HG02973 (cell line): Measurements from ENCODE around the gene MYO1C.
A peak's percentile ranks its signal among the peaks of the same experiment; 100 is the strongest.
"Not testable (repeated sequence)": the region's sequence is repeated elsewhere in the genome, so short reads cannot be mapped to it uniquely, and the experiment has no call there.

Experiments used
- ATAC-seq: cut with Tn5 transposase; IDR thresholded peaks from one replicate; pipeline ENCODE4 v1.9.1; 2021; ENCODE audit warnings: moderate library complexity; ENCODE audit not compliant: unreplicated experiment

Gene MYO1C

DNA sequence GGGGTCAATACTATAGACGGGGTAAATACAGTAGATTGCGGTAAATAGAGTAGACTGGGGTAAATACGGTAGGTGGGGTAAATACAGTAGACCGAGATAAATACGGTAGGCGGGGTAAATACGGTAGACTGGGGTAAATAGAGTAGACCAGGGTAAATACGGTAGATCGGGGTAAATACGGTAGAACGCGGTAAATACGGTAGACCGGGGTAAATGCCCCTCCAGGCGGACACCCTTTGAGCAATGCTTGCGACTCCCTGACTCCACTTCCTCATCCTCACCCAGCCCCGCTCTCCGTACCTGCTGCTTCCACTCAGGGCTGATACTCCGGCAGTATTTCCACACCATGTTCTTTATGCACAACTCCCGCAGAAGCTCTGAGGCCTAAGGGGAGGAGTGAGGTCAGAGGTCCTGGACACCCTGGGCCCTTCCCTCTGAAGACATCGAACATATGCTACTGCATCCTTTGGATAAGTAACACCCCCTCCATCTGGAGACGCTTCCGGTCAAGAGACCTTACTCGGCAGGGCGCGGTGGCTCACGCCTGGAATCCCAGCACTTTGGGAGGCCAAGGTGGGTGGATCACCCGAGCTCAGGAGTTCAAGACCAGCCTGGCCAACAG lies 23.1 kb downstream of the MYO1C start:
- no peak for ATAC-seq

DNA sequence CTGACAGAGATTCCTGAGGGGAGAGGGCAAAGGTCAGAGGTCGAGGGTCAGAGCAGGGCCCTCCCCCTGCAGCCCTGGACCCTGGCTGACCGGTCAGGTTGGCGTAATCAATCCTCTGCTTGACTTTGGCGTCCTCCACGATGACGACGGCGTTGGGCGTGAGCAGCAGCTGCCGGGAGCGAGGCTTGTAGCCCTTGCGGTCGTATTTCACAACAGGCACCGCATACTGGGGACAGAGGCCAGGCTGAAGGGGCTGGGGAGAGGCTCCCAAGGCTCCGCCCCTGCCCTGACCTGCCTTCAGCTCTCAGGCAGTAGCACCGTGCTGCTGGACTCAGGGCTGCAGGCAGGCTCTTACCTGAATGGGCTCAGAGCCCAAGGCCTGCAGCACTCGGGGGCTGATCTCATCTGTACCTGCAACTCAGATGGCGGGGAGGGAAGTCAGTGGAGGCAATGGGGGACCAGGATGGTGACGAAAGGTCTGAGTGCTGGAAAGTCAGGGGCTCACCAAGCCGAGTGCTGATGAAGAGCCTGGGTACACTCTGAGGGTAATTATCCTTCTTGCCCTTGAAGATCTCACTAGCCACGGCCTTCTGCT lies 24.5 kb downstream of the MYO1C start:
- no peak for ATAC-seq

DNA sequence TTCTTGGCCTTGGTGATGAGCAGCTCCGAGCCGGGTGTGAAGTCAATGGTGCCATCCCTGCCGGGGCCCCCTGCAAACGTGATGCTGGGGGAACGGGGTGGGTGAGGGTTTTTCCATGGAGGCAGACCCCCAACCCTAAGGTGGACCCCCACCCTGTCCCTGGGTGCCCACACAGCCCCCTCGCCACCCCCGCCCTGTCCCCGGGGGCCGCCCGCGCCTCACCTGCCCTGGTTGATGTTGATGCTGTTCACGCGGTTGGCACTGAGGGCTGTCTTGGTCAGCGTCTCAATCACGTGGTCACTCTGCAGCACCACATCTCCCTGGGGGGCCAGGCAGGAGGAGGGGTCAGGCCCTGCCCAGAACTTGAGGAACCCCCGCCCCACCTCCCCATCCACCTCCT lies 25.2 kb downstream of the MYO1C start:
- no peak for ATAC-seq

DNA sequence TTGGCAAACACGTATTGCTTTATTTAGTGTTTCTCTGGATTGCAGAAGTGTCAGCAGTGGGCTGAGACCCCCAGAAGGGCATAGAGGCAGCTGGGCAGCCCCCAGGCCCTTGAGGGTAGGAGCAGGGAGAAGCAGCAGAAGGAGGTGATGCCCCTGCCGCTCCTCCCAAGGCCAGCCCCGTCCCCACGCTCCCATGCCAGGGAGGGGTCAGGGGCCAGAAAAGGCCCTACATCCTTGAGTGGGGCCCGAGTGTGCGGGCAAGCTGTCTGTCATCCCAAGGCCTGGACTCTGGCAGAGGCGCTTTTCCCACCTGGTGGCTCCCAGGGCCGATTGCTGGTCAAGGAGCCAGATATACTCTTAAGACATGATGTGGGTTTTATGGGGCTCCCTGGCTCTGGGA lies 28.3 kb downstream of the MYO1C start:
- ATAC-seq: no peak

DNA sequence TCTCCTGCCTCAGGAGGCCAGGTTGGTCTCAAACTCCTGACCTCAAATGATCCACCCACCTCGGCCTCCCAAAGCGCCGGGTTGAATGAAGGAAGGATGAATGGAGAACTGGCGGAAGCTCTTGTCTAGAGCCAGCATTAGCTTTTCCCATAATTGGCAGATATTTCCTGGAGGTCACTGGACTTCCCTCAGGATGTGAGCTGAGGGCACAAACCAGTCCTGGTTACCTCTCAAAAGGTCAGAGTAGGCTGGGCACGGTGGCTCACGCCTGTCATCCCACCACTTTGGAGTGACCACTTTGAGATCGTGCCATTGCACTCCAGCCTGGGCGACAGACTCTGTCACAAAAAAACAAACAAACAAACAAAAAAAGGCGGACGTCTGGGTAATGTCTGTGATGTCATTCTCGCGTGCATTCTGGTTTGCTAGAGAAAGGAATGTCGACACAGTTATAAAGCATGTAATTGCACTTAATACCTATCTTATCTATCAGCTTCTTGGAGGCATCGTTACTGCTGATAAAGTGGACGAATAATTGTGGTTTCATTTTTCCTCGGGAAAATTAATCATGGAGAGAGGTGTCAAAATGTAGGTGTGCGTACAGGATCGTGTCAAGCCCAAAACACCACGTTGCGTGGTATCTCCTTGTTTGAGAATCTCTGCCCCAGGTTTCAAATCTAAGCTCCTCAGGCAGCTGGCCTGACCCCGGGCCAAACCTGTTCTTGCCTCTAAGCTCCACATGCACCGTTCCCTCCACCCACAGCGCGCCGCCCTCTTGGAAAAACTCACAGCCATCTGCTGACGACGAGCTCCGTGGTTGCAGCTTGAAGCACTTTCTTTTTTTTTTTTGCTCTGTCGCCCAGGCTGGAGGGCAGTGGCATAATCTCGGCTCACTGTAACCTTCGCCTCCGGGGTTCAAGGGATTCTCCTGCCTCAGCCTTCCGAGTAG lies 30.0 kb downstream of the MYO1C start:
- no peak for ATAC-seq

DNA sequence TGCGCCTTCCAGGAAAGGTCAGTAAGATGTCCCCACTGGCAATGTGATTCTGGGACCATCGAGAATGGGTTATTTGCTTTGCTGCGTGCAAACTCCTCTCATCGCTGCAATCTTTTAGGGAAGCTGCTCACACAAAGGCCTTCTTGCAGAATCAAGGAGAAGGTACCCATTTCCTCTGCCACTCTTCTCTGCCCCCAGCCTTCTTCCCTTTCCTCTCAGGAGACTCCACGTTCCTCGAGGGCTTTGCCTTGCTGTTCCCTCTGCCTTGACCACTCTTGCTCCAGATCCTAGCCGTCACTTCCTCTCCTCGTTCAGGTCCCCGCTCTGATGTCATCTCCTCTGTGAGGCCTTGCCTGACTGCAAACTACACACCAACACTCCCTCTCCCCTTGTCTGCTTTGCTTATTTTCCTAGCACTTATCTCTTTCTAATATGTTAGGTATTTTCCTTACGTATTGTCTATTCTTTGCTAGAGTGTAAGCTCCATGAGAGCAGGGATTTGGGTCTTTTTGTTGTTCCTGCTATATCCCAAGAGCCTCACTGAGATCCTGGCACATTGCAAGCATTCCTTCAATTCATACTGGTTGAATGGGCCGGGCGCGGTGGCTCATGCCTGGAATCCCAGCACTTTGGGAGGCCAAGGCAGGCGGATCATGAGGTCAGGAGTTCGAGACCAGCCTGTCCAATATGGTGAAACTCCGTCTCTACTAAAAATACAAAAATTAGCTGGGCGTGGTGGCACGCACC lies 31.1 kb downstream of the MYO1C start:
- ATAC-seq: no peak

DNA sequence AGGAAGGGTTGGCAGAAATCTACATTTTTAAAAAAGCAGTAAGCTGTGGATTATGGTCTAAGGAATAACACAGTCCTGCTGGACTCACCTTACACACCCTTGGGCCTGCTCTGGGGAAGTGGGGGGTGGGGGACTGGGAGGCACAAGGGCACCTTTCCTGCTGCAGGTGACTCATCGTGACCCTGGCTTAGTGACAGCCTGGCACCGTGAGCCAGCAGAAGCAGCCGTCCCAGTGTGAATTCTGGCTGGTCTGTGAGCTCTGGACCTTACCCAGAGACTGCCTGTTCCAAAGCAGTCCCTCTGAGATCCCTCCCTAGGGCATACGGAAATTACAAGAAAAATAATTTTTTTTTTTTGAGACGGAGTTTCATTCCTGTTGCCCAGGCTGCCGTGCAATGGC lies 32.3 kb downstream of the MYO1C start:
- ATAC-seq: no peak

DNA sequence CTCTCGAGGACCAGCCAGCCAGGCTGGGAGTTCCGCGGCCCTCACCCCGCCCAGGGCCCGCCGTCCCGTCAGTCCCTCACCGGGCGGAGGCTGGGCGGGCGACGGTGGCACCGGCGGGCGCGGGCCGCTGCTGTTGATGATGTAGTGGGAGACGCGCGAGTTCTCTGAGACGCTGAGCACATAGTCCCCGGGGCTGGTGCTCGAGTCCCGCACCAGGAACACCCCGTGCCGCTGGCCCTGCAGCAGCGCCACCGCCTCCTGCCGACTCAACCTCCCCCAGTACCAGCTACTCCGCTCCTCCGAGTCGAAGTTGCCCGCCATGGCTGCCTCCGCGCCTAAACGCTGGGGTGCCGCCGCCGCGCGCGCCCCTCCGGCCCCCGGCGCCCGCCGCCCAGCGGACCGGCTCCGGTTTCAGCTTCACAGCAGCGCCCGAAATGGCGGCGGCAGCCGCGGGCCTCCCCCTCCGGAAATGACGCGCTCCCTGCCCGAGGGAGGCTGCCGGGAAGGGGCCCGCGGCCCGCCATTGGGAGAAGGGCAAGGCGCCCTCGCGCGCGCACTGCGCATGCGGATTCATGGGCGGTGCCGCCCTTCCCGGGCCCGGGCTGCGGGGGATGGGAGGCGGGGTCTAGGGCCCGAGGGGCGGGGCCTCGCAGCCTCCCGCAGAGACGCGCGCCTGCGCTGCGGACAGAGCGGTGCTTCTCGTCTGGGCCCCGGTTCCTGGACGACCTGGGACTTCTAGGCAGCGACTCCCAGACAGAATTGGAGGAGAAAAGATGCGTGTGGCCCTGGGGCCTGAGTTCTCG lies 36.5 kb downstream of the MYO1C start, which contains the start of gene CRK:
TSS of gene CRK (minus strand) at position 436 of the 803 bp plus-strand sequence. CDS start at position 321, 115 bp downstream.
- peak; percentile 70 for ATAC-seq

DNA sequence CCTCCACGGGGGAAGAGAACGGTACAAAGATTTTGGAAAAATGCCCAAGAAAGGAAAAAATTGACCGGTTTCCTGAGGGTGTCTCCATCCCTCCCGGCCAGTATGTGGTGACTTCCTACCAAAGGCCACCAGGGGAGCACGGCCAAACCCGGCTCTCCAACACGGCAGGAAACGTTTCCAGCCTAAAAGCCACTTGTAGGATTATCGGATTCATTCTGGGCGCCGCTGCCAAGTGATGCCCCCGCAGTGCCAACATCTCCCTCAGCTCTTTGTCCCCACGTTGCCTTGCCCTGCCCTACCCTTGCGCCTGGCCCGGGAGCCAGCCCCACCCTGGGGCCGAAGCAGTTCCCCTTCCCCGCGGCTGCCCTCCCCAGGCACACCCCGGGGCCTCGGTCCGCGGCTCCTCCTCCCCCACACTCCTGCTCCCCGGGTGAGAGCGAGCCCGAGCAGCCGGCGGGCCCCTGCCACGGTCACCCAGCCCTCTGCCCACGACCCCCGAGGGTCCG lies 37.1 kb downstream of the MYO1C start:
- peak; percentile 24 for ATAC-seq

DNA sequence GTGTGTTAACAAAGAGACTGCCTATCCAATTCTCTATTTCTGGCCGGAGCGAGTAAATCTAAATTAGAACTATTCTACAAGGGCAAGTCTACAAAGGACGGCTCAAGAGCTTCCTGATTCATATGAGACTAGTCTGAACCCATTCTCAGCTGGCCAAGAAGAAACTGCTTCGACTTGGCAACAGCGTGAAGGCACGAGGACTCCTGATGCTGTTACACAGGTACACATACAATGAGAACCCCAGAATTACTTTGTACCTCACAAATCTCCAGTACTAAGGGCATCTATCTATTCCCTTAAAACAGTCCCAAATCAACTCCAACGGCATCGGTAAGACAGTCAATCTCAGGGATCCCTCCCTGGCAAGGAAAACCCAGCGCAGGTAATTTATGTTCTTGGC lies 37.9 kb downstream of the MYO1C start:
- no peak for ATAC-seq

DNA sequence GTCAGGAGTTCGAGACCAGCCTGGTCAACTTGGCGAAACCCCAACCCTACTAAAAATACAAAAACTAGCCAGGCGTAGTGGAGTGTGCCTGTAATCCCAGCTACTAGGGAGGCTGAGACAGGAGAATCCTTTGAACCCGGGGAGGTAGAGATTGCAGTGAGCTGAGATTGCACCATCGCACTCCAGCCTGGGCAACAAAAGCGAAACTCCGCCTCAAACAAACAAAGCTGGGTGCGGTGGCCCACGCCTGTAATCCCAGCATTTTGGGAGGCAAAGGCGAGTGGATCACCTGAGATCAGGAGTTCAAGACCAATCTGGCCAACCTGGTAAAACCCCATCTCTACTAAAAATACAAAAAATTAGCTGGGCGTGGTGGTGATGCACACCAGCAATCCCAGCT lies 38.8 kb downstream of the MYO1C start:
- not testable (repeated sequence) for ATAC-seq

DNA sequence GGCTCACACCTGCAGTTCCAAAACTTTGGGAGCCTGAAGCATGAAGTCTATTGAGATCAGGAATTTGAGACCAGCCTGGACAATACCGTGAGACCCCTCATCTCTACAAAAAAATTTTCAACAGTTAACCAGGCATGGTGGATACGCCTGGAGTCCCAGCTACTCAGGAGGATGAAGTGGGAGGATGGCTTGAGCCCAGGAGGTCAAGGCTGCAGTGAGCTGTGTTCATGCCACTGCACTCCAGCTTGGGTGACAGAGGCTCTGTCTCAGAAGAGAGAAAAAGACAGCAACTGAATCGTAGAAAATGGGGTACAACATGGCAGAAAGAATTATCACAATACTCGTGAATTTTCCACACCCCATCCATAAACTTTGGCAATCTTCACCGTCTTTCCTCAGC lies 39.6 kb downstream of the MYO1C start:
- no peak for ATAC-seq

DNA sequence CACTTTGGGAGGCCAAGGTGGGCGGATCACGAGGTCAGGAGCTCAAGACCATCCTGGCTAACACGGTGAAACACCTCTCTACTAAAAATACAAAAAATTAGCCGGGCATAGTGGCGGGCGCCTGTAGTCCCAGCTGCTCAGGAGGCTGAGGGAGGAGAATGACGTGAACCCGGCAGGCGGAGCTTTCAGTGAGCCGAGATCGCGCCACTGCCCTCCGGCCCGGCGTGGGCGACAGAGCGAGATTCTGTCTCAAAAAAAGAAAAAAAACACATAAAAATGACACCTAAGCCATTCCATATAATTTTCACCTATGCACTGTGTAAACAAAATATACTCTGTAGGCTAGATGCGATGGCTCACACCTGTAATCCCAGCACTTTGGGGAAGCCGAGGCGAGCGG lies 42.2 kb downstream of the MYO1C start:
- not testable (repeated sequence) for ATAC-seq

DNA sequence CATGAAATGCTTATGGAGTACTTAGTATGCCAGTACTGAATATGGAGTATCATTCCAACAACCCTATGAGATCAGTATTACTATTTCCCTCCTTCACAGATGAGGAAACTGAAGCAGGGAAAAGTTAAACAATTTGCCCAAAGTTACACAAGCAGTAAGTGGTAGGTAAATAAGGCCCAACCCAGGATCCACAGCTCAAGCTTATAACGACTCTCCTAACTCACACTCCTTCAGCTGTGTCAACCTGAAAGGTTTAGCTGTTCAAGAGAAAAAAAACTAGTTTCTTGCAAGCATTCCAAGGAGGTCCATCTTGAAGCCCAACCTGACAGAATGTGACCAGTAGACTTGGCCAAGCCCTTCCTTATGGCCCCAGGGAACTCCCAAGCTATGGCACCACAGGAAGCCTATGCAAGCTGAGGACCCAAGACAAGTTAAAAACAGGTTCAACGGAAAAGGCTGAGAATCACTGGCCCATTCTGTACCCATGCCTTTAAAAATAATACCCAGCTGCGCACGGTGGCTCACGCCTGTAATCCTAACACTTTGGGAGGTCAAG lies 43.0 kb downstream of the MYO1C start:
- no peak for ATAC-seq

DNA sequence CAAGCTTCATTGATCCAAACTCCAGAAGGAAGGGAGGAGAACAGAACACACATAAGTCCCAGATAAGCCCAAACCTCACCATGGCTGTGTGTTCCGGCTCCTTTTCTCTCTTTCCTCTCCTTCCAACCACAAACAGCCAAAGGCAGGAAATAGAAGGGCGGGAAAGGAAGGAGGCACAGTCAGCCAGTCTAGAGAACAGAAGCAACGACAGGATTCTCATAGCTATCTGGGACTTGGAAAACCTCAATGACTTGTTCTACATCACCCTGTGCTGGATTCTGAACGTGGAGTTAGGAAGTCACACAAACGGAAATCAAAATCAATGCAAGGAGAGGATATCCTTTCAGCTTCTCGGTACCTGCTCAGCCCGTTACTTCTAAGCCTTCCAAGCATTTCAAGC lies 45.4 kb downstream of the MYO1C start:
- no peak for ATAC-seq

DNA sequence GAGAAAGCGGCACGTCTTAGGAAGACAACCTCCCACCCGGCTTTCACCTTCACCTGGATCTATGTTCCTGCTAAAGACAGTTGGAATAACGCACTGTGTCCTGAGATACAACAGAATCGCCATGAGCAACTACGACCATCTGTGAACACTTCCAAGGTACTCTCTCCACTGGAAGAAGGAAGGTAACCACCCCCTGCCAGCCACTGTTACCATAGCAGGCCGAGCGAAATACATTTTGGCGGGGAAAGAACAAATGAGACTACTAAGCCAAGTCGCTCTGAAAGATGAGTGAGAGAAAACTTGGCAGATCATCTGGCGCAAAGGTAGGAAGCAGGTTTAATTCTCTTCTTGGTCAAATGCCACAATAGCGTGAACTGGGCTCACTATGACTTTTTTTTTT lies 46.3 kb downstream of the MYO1C start:
- no peak for ATAC-seq

DNA sequence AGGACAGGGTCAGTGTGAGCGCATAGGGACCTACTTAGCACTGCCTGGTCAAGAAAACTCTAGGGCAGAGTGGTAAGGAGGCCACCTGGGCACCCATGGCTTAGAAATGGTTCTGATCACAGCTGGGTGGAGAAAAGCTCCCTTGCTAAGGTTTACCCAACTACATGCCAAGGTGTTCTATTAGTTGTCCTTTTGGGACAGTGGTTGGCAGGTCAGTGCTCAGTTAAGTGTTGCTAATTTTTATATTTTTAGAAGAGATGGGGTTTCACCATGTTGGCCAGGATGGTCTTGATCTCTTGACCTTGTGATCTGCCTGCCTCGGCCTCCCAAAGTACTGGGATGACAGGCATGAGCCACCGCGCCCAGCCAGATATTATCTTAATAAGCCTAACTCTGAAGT lies 46.8 kb downstream of the MYO1C start:
- ATAC-seq: not testable (repeated sequence)

DNA sequence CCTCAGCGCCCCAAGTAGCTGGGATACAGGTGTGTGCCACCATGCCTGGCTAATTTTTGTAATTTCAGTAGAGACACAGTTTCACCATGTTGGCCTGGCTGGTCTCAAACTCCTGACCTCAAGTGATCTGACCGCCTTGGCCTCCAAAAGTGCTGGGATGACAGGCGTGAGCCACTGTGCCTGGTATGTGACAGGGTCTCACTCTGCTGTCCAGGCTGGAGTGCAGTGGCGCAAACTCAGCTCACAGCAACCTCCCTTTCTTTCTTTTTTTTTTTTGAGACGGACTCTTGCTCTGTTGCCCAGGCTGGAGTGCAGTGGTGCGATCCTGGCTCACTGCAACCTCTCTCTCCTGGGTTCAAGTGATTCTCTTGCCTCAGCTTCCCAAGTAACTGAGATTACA lies 49.8 kb downstream of the MYO1C start:
- ATAC-seq: not testable (repeated sequence)

DNA sequence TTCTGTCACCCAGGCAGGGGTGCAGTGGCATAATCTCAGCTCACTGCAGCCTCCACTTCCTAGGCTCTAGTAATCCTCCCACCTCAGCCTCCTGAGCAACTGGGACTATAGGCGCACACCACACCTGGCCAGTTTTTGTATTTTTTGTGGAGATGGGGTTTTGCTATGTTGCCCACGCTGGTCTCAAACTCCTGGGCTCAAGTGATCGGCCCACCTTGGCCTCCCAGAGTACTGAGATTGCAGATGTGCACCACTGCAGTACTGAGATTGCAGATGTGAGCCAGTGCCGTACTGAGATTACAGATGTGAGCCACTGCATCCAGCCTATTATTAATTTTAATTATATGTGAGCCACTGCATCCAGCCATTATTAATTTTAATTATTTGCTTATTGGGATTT lies 50.3 kb downstream of the MYO1C start:
- ATAC-seq: no peak

DNA sequence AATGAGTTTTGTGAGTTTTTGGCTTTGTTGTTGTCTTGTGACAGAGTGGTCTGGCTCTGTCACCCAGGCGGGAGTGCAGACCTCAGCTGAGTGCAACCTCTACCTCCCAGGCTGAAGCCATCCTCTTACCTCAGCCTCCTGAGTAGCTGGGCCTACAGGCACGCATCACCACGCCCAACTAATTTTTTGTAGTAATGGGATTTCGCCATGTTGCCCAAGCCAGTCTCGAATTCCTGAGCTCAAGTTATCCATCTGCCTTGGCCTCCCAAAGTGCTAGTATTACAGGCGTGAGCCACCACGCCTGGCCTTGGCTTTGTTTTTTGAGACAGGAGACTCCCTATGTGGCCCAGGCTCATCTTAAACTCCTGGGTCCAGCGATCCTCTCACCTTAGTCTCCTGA lies 51.6 kb downstream of the MYO1C start:
- ATAC-seq: no peak
